Heart left ventricle (tissue), 13 donors: ENCODE results near the gene CCDC7.

Experiments
- POLR2A ChIP-seq, 2 donors: fragments of 450-650 bp; IDR thresholded peaks; one replicate each; pipeline ENCODE4 v1.6.1; 2017; ENCODE audit warnings: antibody characterized with exemption in 2 of 2, mild to moderate bottlenecking in 2 of 2, moderate library complexity in 2 of 2
- TF ChIP-seq, protein P1 (sequence below), 12 donors: fragments of 200-600 bp; sonication (generic) in 4 of 12; IDR thresholded peaks; one replicate each; pipeline versions ENCODE4 v1.5.0 to v1.8.0; 2018 to 2022; ENCODE audit warnings: antibody characterized with exemption in 12 of 12, mild to moderate bottlenecking in 5 of 12
- donor health status: ischemic (EF 13 %, LVEDD 7.1; RV severe dilation, severe dysfunction).
- donor health status: DM: no; HTN: yes; CAD: no.
- donor health status: DM: no; HTN: no; CAD: no.
- donor health status: ischemic (EF 25% LVEDD 6.9; RV normal size, moderate dysfunction).
- donor health status: ischemic (EF 25% LVEDD 5.7; RV mildly dilated, moderate dysfunction).
- donor health status: ischemic (EF 35%, LVEDD 5.7; RV mildly dilated, moderate dysfunction).
- donor health status: nonischemic (EF 11% LVEDD 7.7; RV severe dilation, severe dysfunction).
- donor health status: DM: yes; HTN: yes; CAD: no.
- donor health status: PGD.
- donor health status: ischemic (EF 29% LVEDD 5.4; RV normal size, mild dysfunction).
- donor health status: nonischemic (EF 23%, LVEDD 6.1; RV moderate dilation, normal function).

DNA sequence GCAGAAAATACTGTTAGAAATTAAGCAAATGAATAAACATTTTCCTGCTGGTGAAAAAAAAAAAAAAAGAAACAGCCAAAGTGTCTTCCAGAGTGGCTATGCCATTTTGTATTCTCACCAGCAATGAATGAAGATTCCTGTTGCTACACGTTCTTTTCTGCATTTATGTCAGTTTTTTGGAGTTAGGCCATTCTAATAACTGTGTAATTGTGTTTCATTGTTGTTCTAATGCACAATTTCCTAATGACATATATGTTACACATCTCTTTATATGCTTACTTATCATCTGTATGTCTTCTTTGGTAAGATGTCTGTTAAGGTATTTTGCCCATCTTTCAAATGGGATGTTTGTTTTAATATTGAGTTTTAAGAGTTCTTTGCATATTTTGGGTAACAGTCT is 298.4 kb downstream of the CCDC7 start:
- TF ChIP-seq, protein P1, sequence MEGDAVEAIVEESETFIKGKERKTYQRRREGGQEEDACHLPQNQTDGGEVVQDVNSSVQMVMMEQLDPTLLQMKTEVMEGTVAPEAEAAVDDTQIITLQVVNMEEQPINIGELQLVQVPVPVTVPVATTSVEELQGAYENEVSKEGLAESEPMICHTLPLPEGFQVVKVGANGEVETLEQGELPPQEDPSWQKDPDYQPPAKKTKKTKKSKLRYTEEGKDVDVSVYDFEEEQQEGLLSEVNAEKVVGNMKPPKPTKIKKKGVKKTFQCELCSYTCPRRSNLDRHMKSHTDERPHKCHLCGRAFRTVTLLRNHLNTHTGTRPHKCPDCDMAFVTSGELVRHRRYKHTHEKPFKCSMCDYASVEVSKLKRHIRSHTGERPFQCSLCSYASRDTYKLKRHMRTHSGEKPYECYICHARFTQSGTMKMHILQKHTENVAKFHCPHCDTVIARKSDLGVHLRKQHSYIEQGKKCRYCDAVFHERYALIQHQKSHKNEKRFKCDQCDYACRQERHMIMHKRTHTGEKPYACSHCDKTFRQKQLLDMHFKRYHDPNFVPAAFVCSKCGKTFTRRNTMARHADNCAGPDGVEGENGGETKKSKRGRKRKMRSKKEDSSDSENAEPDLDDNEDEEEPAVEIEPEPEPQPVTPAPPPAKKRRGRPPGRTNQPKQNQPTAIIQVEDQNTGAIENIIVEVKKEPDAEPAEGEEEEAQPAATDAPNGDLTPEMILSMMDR (IDR thresholded peaks at IDR 0.05) = no peak
- TF ChIP-seq POLR2A (IDR thresholded peaks at IDR 0.05) = no peak
